Measurements from ENCODE around the gene EIF1AD.

DNA sequence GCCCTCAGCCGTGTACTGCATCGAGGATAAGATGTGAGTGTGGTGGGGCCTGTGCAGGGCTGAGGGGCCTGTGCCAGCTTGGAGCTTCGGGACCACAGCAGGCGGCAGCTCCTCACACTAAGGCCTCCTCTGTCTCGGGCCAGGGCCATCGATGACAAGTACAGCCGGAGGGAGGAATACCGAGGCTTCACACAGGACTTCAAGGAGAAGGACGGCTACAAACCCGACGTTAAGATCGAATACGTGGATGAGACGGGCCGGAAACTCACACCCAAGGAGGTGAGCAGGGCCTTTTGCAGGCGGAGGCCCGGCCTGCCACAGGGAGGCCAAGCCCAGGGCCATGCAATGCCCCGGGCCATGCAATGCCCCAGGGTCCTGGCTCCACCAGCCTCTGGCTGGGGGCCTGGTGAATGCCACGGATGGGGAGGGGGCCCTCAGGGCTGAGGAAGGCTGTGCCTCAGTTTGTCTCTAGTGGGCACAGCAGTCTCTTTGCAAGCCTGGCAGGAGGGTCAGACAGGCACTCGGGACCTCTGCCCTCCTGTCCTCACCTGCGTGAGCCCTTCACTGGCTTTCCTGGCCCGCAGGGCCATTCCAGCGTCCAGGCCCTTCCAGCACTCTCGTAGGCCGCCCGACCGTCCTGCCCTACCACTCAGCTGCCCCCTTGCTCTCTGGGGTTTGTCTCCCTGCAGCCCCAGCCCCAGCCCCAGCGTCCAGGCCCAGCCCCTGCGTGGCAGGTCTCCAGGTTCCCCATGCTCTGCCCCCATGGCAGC lies 24.2 kb downstream of the EIF1AD start:
- TF ChIP-seq, protein P1, sequence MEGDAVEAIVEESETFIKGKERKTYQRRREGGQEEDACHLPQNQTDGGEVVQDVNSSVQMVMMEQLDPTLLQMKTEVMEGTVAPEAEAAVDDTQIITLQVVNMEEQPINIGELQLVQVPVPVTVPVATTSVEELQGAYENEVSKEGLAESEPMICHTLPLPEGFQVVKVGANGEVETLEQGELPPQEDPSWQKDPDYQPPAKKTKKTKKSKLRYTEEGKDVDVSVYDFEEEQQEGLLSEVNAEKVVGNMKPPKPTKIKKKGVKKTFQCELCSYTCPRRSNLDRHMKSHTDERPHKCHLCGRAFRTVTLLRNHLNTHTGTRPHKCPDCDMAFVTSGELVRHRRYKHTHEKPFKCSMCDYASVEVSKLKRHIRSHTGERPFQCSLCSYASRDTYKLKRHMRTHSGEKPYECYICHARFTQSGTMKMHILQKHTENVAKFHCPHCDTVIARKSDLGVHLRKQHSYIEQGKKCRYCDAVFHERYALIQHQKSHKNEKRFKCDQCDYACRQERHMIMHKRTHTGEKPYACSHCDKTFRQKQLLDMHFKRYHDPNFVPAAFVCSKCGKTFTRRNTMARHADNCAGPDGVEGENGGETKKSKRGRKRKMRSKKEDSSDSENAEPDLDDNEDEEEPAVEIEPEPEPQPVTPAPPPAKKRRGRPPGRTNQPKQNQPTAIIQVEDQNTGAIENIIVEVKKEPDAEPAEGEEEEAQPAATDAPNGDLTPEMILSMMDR (IDR thresholded peaks at IDR 0.05), result no peak
- TF ChIP-seq POLR2A (IDR thresholded peaks at IDR 0.05), result no peak
- TF ChIP-seq POLR2AphosphoS5 (IDR thresholded peaks at IDR 0.05), result no peak
